Activated CD4-positive, CD25-positive, alpha-beta regulatory T cell treated with anti-CD3 and anti-CD28 coated beads, Interleukin-2, amount 50 U/mL, for 16 hours (primary cell): ENCODE data around the gene BCOR.

Experiments
- DNase-seq: peaks from one replicate; pipeline ENCODE4 v3.0.0-alpha.2; 2020; ENCODE audit warnings: low read depth, low spot score

BCOR gene

GRCh38 chrX:40084471-40085101 lies 13.2 kb downstream of the BCOR start:
- DNase-seq: no peak

GRCh38 chrX:40083979-40084359 lies 13.8 kb downstream of the BCOR start:
- no peak for DNase-seq

GRCh38 chrX:40083120-40083978 lies 14.4 kb downstream of the BCOR start:
- DNase-seq: no peak

- DNase-seq: no peak
Observed at GRCh38 chrX:40082447-40083119, 15.2 kb downstream of the BCOR start.

- no peak for DNase-seq
Observed at GRCh38 chrX:40081679-40082068, 16.1 kb downstream of the BCOR start.

GRCh38 chrX:40080894-40081678 lies 16.7 kb downstream of the BCOR start:
- no peak for DNase-seq

- no peak for DNase-seq
Observed at GRCh38 chrX:40079572-40079971, 18.2 kb downstream of the BCOR start.

- DNase-seq: no peak
Observed at GRCh38 chrX:40078489-40079227, 19.1 kb downstream of the BCOR start.

- no peak for DNase-seq
Observed at GRCh38 chrX:40077906-40078305, 19.9 kb downstream of the BCOR start.

GRCh38 chrX:40076750-40077575 lies 20.8 kb downstream of the BCOR start:
- DNase-seq: no peak

- DNase-seq: no peak
Observed at GRCh38 chrX:40074959-40075332, 22.8 kb downstream of the BCOR start.

GRCh38 chrX:40074080-40074958 lies 23.4 kb downstream of the BCOR start:
- DNase-seq: no peak

- no peak for DNase-seq
Observed at GRCh38 chrX:40073439-40074054, 24.2 kb downstream of the BCOR start.

- DNase-seq: no peak
Observed at GRCh38 chrX:40072246-40072645, 25.5 kb downstream of the BCOR start.

- DNase-seq: no peak
Observed at GRCh38 chrX:40068048-40068447, 29.7 kb downstream of the BCOR start.

GRCh38 chrX:40066700-40067099 lies 31.1 kb downstream of the BCOR start:
- DNase-seq: no peak

- no peak for DNase-seq
Observed at GRCh38 chrX:40065296-40066046, 32.3 kb downstream of the BCOR start.

- DNase-seq: no peak
Observed at GRCh38 chrX:40064055-40064597, 33.6 kb downstream of the BCOR start.
